GM12891 (cell line): ENCODE measurements around the gene CFAP92.

Experiments used
- DNase-seq: peaks from one replicate; pipeline ENCODE4 v3.0.0; 2011; ENCODE audit warnings: low spot score; ENCODE audit not compliant: insufficient read length
- FAIRE-seq: peaks from 2 replicates; lab custom pipeline; 2011; peaks lifted over from hg19 to GRCh38; lab: Jason Lieb, UNC
- PAX5 ChIP-seq: IDR thresholded peaks from 2 replicates; pipeline ENCODE4 v1.6.1; 2011; ENCODE audit warnings: low read length, moderate library complexity, mild to moderate bottlenecking; ENCODE audit not compliant: insufficient read depth, severe bottlenecking
- POLR2A ChIP-seq: IDR thresholded peaks from 2 replicates; pipeline ENCODE4 v1.6.1; 2011; ENCODE audit warnings: low read depth, low read length, control low read depth
- POLR2AphosphoS5 ChIP-seq: IDR thresholded peaks from 2 replicates; pipeline ENCODE4 v1.6.1; 2011; ENCODE audit warnings: low read depth, low read length, control low read depth
- POU2F2 ChIP-seq: IDR thresholded peaks from 2 replicates; pipeline ENCODE4 v1.6.1; 2011; ENCODE audit warnings: low read depth, mild to moderate bottlenecking, control low read depth, low read length, moderate library complexity
- SPI1 ChIP-seq: IDR thresholded peaks from 2 replicates; pipeline ENCODE4 v1.6.1; 2011; ENCODE audit warnings: low read depth, low read length, control low read depth
- TAF1 ChIP-seq: IDR thresholded peaks from 2 replicates; pipeline ENCODE4 v1.6.1; 2011; ENCODE audit warnings: low read depth, low read length, control low read depth

CFAP92 gene

GRCh38 chr3:129007792-129008191 is 13.9 kb upstream of the CFAP92 start:
- TF ChIP-seq POLR2A: no peak
- no peak for TF ChIP-seq POU2F2
- TF ChIP-seq TAF1: no peak
- TF ChIP-seq PAX5: no peak
- no peak for TF ChIP-seq SPI1
- no peak for TF ChIP-seq POLR2AphosphoS5
- no peak for DNase-seq
- no peak for FAIRE-seq

- FAIRE-seq (no peak), DNase-seq (no peak)
- TF ChIP-seq PAX5 (no peak), POU2F2 (no peak), POLR2AphosphoS5 (no peak), TAF1 (no peak), SPI1 (no peak), POLR2A (no peak)
Measured at GRCh38 chr3:129006864-129007263, 13.0 kb upstream of the CFAP92 start.

DNA sequence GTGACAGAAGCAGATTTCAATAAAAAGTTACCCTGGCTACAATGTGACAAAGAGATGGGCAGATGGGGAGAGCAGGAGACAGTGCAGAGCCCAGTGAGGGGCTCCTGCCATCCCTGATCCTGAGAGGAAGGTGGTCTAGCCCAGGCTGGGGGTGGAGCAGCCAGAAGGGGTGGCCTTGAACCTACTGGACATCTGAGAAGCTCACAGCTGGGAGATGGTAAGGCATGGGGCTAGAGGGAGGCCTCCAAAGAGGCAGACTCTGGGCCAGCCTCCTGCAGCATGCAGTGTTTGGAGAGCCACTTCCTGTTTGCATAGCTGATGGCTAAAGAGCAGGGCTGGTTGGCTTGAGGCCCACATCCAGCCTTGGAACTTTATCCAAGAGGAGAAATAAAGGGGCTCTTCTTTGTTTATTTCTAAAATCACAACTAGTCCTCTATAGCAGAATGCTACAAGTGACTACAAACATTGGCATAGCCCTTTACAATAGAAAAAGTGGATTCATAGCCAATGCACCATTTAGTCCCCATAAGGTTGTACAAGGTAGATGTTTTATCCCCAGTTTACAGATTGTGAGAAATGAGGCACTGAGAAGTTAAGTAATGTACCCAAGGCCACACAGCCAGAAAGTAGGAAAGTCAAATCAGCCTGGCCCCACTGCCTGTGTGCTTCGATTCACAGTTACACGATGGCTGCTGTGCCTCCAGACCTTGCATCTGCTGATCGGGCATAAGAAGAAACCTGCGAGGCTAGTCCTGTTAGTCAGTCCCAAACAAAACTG is 11.8 kb upstream of the CFAP92 start:
- TF ChIP-seq POLR2AphosphoS5: no peak
- TF ChIP-seq SPI1: peak; percentile 42
- DNase-seq: no peak
- no peak for FAIRE-seq

GRCh38 chr3:129004639-129005295 is 10.9 kb upstream of the CFAP92 start:
- FAIRE-seq (no peak), DNase-seq (no peak)
- TF ChIP-seq POLR2A (no peak), POU2F2 (no peak), POLR2AphosphoS5 (no peak), TAF1 (no peak), SPI1 (no peak), PAX5 (no peak)

- DNase-seq (no peak), FAIRE-seq (no peak)
- TF ChIP-seq POLR2A (no peak), PAX5 (no peak), TAF1 (no peak), POU2F2 (no peak), POLR2AphosphoS5 (no peak), SPI1 (no peak)
Measured at GRCh38 chr3:129003578-129004112, 9.8 kb upstream of the CFAP92 start.

GRCh38 chr3:129002573-129003569 is 9.0 kb upstream of the CFAP92 start:
- no peak for TF ChIP-seq POLR2AphosphoS5
- TF ChIP-seq TAF1: no peak
- no peak for TF ChIP-seq PAX5
- no peak for TF ChIP-seq POU2F2
- TF ChIP-seq SPI1: no peak
- TF ChIP-seq POLR2A: no peak
- FAIRE-seq (no peak), DNase-seq (no peak)

DNA sequence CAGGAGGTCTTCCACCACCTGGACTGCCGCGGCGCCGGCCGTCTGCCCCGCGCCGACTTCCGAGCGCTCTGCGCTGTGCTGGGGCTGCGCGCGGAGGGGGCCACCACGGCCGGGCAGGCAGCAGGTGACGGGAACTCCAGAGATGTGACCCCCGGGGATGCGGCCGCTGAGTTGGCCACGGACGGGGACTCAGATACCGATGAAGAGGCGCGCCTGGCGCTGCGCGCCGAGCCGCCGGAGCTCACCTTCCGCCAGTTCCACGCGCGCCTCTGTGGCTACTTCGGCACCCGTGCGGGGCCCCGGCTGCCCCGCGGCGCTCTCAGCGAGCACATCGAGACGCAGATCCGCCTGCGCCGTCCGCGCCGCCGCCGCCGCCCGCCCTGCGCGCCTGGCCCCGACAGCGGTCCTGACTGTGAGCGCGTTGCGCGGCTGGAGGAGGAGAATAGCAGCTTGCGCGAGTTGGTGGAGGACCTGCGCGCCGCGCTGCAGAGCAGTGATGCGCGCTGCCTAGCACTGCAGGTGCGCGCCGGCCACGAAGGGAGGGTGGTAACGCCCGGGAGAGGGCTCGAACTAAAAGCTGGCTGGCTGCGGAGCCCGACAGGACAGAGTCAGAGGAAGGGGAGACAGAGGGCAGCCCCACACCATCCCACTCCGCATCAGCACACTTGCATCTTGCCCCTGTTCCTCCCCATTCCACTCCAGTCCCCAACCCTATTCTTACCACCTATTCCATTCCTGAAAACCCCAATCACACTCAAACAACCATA is 8.1 kb upstream of the CFAP92 start:
- FAIRE-seq (no peak), DNase-seq (no peak)
- no peak for TF ChIP-seq PAX5
- TF ChIP-seq POLR2AphosphoS5: no peak
- no peak for TF ChIP-seq POLR2A
- TF ChIP-seq SPI1: no peak

DNA sequence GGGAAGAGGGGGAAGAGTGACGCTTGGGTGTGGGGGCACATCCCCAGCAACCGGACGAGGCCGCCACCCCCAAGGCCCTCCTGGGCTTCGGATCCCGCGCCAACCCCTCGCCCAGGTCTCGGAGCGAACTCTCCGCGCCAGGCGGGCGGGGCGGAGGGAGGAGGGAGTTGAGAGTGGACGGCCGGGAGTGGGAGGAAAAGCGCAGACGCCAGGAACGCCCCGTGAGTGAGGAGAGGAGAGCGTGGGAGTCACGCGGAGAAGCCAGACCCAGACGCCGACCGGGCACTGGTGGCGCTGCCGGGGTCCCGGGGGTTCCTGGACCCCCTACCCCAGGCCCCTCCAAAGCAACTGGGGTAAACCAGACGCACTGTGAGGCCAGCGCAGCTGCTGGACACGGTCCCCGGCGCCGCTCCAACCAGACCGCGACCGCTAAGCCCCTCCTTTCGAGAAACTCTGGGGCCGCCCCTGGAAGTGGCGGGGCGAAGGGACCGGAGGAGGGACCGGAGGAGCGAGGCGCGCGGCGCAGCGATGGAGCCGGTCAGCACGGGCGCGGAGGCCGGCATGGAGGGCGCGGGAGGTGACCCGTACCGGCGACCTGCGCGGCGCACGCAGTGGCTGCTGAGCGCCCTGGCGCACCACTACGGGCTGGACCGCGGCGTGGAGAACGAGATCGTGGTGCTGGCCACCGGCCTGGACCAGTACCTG is 7.4 kb upstream of the CFAP92 start, which contains the start of gene EFCC1:
EFCC1 (plus strand) TSS at position 204 of the 705 bp plus-strand sequence; CDS start at position 529, 325 bp downstream.
- no peak for FAIRE-seq
- no peak for DNase-seq
- TF ChIP-seq POU2F2: no peak
- TF ChIP-seq TAF1: no peak
- no peak for TF ChIP-seq SPI1
- no peak for TF ChIP-seq PAX5
- TF ChIP-seq POLR2A: no peak
- no peak for TF ChIP-seq POLR2AphosphoS5
